Panc1 (cell line): ENCODE data around the gene PRKCD. TPM values are rescaled to one million over a fixed set of nuclear protein-coding genes. Genes with fewer than 3 reads are reported as not detected.

Source experiments
- ATAC-seq: fragments of 200-7000 bp; cut with Tn5 transposase; 2 replicates; pipeline ENCODE4 v1.9.1; 2020; ENCODE audit warnings: mild to moderate bottlenecking, moderate library complexity
- BruUV-seq: library from RNA; stranded (reverse); fragments of 400-500 nt; replicated peaks from 2 replicates; lab custom pipeline; 2021; lab: Mats Ljungman, UMichigan
- CTCF ChIA-PET: fragments of 300-600 bp; sonication (Branson Sonifier 250); formaldehyde crosslinking; loops from one replicate; lab custom pipeline; 2022; ENCODE audit warnings: antibody characterized with exemption; lab: Charles Lee
- POLR2A ChIA-PET: fragments of 300-600 bp; sonication (Branson Sonifier 250); formaldehyde crosslinking; loops from one replicate; lab custom pipeline; 2022; ENCODE audit warnings: antibody characterized with exemption; lab: Charles Lee
- DNase-seq: peaks from one replicate; pipeline ENCODE4 v3.0.0-alpha.2; 2010; ENCODE audit warnings: low read depth, low spot score
- H3K27ac ChIP-seq: 2 replicates; pipeline ENCODE4 v1.5.1; 2011; ENCODE audit warnings: mild to moderate bottlenecking, low read length, inconsistent platforms
- H3K27me3 ChIP-seq: fragments of 200-500 bp; sonication (Bioruptor generic); 2 replicates; pipeline ENCODE4 v1.6.0; 2014; ENCODE audit warnings: low read length, inconsistent platforms; ENCODE audit not compliant: control insufficient read depth, insufficient read depth
- H3K36me3 ChIP-seq: fragments of 200-500 bp; sonication (Bioruptor generic); 2 replicates; pipeline ENCODE4 v1.5.1; 2014; ENCODE audit warnings: inconsistent platforms, mild to moderate bottlenecking, low read length, moderate library complexity; ENCODE audit not compliant: control insufficient read depth, insufficient read depth
- H3K4me1 ChIP-seq: 2 replicates; pipeline ENCODE4 v1.5.1; 2011; ENCODE audit warnings: inconsistent platforms, mild to moderate bottlenecking, low read length, moderate library complexity; ENCODE audit not compliant: control insufficient read depth, insufficient read depth
- H3K4me3 ChIP-seq, 2 experiments: 2 replicates each; pipeline ENCODE4 v1.5.1; 2011 to 2012; ENCODE audit warnings: low read depth in 2 of 2, low read length in 2 of 2, mild to moderate bottlenecking in 2 of 2, inconsistent platforms in 1 of 2, moderate library complexity in 1 of 2
- H3K9me3 ChIP-seq: fragments of 200-500 bp; sonication (Bioruptor generic); 2 replicates; pipeline ENCODE4 v1.5.1; 2014; ENCODE audit warnings: low read depth, mild to moderate bottlenecking, inconsistent platforms, low read length, moderate library complexity; ENCODE audit not compliant: control insufficient read depth, insufficient read depth
- POLR2AphosphoS5 ChIP-seq: IDR thresholded peaks from 2 replicates; pipeline ENCODE4 v1.6.1; 2012; ENCODE audit warnings: mild to moderate bottlenecking, low read depth, low read length, moderate library complexity
- SIN3A ChIP-seq: IDR thresholded peaks from 2 replicates; pipeline ENCODE4 v1.6.1; 2012; ENCODE audit warnings: low read depth, mild to moderate bottlenecking, low read length, moderate library complexity, borderline replicate concordance; ENCODE audit not compliant: insufficient read depth
- TCF7L2 ChIP-seq: IDR thresholded peaks from 2 replicates; pipeline ENCODE4 v1.6.1; 2011; ENCODE audit warnings: mild to moderate bottlenecking, low read depth, low read length, inconsistent platforms
- in situ Hi-C: cut with HindIII; loops from 2 replicates; pipeline ENCODE4 v1.10.0; 2016; ENCODE audit warnings: low sequenced_read_pairs, low pct_unique_long_range_greater_than_20kb
- intact Hi-C: fragments of 100-400 bp; cut with micrococcal nuclease; formaldehyde crosslinking; loops from one replicate; pipeline ENCODE4 v1.10.0; 2022; ENCODE audit not compliant: unreplicated experiment
- total RNA-seq: library from RNA; stranded (reverse); gene quantifications from one replicate; pipeline ENCODE4 v1.2.1, GENCODE V29; 2021; ENCODE audit not compliant: unreplicated experiment
- TF ChIP-seq, protein P1 (sequence below): fragments of 450-650 bp; IDR thresholded peaks from 2 replicates; pipeline ENCODE4 v1.5.1; 2017; ENCODE audit warnings: mild to moderate bottlenecking
- TF ChIP-seq, protein P2 (sequence below), 2 experiments: IDR thresholded peaks; 2 replicates each; pipeline ENCODE4 v1.6.1; 2011 to 2012; ENCODE audit warnings: low read depth in 2 of 2, control low read depth in 1 of 2, low read length in 1 of 2, mild to moderate bottlenecking in 1 of 2, moderate library complexity in 1 of 2; ENCODE audit not compliant: insufficient read depth in 1 of 2

The PRKCD gene
- total RNA-seq, 1 experiment from 2014 or later = 14.0 TPM

DNA sequence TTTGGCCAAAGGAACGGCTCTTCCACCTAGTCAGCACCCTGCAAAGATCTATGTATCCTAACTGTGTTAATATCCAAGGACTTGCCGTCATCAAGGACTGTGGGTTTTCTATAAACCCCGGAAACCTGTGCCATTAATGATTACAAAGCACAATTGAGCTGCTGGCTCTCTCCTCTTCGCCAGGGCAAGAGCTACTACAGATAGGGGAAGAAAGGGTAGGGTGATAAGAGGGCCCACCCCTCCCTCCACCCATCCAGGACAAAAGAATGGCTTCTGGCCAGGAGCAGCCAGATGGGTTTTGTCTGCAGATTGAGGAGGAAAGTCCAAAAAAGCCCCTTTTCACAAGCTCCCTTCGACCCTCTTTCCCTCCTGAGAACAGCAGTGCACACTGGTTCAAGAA is 40.7 kb upstream of the PRKCD start:
- no peak overlapping the region for H3K4me3 ChIP-seq
- ATAC-seq = no peak
- DNase-seq = no peak
- H3K27ac ChIP-seq = no peak overlapping the region
- no peaks in the 10 kb centered on the region for H3K9me3 ChIP-seq
- no TSS peak for BruUV-seq
- intact Hi-C loops = no loop called here
- TF ChIP-seq SIN3A (no peak), TCF7L2 (no peak), POLR2AphosphoS5 (no peak)
- TF ChIP-seq, protein P1, sequence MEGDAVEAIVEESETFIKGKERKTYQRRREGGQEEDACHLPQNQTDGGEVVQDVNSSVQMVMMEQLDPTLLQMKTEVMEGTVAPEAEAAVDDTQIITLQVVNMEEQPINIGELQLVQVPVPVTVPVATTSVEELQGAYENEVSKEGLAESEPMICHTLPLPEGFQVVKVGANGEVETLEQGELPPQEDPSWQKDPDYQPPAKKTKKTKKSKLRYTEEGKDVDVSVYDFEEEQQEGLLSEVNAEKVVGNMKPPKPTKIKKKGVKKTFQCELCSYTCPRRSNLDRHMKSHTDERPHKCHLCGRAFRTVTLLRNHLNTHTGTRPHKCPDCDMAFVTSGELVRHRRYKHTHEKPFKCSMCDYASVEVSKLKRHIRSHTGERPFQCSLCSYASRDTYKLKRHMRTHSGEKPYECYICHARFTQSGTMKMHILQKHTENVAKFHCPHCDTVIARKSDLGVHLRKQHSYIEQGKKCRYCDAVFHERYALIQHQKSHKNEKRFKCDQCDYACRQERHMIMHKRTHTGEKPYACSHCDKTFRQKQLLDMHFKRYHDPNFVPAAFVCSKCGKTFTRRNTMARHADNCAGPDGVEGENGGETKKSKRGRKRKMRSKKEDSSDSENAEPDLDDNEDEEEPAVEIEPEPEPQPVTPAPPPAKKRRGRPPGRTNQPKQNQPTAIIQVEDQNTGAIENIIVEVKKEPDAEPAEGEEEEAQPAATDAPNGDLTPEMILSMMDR = no peak
- TF ChIP-seq, protein P2, sequence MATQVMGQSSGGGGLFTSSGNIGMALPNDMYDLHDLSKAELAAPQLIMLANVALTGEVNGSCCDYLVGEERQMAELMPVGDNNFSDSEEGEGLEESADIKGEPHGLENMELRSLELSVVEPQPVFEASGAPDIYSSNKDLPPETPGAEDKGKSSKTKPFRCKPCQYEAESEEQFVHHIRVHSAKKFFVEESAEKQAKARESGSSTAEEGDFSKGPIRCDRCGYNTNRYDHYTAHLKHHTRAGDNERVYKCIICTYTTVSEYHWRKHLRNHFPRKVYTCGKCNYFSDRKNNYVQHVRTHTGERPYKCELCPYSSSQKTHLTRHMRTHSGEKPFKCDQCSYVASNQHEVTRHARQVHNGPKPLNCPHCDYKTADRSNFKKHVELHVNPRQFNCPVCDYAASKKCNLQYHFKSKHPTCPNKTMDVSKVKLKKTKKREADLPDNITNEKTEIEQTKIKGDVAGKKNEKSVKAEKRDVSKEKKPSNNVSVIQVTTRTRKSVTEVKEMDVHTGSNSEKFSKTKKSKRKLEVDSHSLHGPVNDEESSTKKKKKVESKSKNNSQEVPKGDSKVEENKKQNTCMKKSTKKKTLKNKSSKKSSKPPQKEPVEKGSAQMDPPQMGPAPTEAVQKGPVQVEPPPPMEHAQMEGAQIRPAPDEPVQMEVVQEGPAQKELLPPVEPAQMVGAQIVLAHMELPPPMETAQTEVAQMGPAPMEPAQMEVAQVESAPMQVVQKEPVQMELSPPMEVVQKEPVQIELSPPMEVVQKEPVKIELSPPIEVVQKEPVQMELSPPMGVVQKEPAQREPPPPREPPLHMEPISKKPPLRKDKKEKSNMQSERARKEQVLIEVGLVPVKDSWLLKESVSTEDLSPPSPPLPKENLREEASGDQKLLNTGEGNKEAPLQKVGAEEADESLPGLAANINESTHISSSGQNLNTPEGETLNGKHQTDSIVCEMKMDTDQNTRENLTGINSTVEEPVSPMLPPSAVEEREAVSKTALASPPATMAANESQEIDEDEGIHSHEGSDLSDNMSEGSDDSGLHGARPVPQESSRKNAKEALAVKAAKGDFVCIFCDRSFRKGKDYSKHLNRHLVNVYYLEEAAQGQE (IDR thresholded peaks at IDR 0.05; ENCODE audit: insufficient read depth in 1 of 2, low read depth in 2 of 2, low read length in 1 of 2) = no peak
- ChIA-PET POLR2A (no interaction called here), CTCF (no interaction called here)
- H3K27me3 ChIP-seq = no peaks in the 10 kb centered on the region
- no peaks in the 10 kb centered on the region for H3K4me1 ChIP-seq
- in situ Hi-C loops = no loop called here
- H3K36me3 ChIP-seq = peaks cover 4% of the 10 kb centered on the region

DNA sequence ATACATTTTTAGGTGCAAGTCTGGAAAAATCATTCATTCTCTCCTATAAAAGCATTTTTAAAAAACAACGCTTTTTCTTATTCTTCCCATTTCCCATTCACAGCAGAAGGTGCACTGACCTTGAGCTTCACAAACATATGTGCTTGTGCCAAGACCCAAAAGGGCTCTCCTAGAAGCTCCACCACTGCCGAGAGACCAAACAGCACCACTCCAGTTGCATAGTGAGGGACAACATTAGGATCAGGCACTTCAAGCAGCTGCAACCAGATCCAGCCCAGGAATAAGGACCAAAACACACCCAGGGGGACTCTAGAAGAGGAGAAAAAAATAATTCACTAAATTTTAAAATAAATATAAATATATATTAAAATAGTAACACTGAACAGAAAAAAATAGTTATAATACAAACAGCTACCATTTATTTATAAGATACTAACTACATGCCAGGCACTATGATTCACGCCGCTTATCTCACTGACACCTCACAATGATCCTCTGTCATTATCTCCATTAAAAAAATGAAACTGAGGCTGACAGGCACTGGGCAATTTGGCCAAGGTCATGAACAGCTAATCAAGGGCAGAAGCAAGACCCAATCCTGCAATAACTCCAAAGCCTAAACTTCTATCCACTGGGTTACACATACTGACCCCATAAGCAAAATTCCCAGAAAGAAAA is 38.6 kb upstream of the PRKCD start:
- no peaks in the 10 kb centered on the region for H3K4me1 ChIP-seq

More for the DNA sequence above, 38.6 kb upstream of the PRKCD start:
- CTCF ChIA-PET = no interaction called here
- no TSS peak for BruUV-seq
- intact Hi-C loops (no loop called here), in situ Hi-C loops (no loop called here)
- no peaks in the 10 kb centered on the region for H3K27me3 ChIP-seq
- no peak overlapping the region for H3K4me3 ChIP-seq
- POLR2A ChIA-PET = no interaction called here
- TF ChIP-seq, protein P1 = no peak
- peaks cover 4% of the 10 kb centered on the region for H3K36me3 ChIP-seq
- ATAC-seq (no peak), DNase-seq (no peak)
- H3K27ac ChIP-seq = no peak overlapping the region
- H3K9me3 ChIP-seq = no peaks in the 10 kb centered on the region
